ENCODE results near the gene DDHD1.

The DDHD1 gene

DNA sequence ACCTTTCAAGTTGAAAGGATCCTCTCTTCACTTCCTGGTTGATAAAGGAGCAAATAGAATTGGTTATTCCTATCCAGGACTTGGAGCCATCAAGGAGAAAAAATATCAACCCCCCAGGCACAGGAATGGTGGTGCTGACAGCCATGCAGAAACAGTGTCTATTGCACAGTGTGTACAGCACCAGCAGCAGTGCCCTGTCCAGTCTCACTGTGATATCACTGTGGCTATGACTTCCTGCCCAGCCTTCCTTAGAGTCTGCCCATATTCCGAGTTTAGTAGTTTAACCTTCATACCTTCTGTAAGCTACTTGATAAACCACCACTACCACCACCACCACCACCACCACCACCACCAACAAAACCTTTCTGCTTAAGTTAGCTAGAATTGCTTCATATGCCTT, 157.1 kb downstream of the DDHD1 start:
- DNase-seq (ENCODE audit: low read depth, low spot score) = no peak

DNA sequence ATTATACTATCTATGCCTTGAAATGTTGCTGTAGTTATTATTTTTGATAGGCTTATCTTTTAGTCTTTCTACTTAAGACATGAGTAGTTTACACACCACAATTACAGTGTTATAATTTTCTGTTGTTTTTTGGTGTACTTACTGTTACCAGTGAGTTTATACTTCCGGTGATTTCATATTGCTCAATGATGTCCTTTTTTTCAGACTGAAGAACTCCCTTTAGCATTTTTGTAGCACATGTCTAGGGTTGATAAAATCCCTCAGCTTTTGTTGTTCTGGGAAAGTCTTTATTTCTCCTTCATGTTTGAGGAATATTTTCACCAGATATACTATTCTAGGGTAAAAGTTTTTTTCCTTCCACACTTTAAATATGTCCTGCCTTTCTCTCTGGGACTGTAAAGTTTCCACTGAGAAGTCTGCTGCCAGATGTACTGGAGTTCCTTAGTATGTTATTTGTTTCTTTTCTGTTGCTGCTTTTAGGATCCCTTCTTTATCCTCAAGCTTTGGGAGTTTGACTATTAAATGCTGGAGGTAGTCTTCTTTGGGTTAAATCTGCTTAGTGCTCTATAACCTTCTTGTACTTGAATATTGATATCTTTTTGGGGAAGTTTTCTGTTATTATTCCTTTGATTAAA, 160.8 kb downstream of the DDHD1 start:
- no peak for DNase-seq (ENCODE audit: low read depth, low spot score)

DNA sequence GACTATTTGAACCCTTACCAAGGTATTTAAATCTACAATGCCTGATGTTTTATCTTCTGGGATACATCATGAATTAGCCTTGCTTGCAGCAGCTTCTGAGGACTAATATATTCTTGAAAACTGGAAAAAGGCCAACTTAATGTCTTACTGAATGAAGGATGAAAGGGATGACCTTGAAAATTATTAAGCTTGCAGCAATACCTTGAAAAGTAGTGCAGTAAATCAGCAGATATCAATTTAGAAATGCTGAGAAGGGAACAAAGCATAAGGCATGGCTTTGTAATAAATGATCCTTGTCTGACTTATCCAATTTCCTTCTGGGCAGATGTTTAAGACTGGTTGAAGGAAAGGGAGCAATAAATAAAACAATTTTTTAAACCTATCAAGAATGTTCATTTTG, 165.0 kb downstream of the DDHD1 start:
- DNase-seq (ENCODE audit: low read depth, low spot score) = no peak

DNA sequence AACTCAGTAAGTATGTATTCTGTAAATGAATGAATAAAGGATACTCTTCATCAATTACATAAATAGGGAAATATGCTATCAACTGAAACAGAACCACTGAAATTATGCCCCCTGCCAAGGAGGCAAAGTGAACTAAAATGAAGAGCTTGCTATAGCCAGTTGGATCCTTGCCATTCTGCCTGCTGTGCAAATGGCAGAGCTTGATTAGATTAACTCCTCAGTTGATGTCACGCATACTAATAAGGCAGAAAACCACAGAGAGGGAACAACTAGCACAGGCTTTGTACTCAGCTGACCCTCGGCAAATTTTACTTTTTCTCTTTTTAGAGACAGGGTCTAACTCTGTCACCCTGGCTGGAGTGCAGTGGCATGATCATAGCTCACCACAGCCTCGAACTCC, 165.6 kb downstream of the DDHD1 start:
- no peak for DNase-seq (ENCODE audit: low read depth, low spot score)

DNA sequence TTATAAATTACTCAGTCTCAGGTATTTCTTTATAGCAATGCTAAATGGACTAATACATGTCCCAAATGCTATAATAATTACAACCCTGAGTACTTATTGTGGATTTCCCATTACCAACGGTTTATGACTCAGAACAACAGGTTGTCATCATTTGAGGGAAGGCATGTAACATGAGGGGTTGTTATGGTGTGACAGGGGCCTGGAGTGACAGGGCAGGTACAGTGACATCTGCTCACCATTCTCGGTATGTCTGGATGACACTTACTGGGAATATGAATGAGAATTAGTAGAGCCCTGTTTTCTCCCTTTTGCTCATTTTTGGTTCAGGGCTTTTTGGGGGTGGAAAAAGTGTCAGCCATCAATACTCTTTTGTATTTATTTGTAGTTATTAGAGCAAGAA, 166.1 kb downstream of the DDHD1 start:
- no peak for DNase-seq (ENCODE audit: low read depth, low spot score)

Data from ELF-1 (cell line).